Pulmonary artery endothelial cell (primary cell): Measurements from ENCODE around the gene GTF2F2. TPM values are rescaled to one million over a fixed set of nuclear protein-coding genes. Genes with fewer than 3 reads are reported as not detected.
A peak's percentile ranks its signal among the peaks of the same experiment; 100 is the strongest.

ENCODE experiments used
- DNase-seq: peaks from one replicate; pipeline ENCODE4 v3.0.0-alpha.2; 2011; ENCODE audit warnings: low read depth, low spot score
- total RNA-seq: library from RNA; depleted of rRNA; stranded (reverse); fragments of >200 nt; gene quantifications from 2 replicates; pipeline ENCODE4 v1.2.3, GENCODE V29; 2014

The GTF2F2 gene, protein sequence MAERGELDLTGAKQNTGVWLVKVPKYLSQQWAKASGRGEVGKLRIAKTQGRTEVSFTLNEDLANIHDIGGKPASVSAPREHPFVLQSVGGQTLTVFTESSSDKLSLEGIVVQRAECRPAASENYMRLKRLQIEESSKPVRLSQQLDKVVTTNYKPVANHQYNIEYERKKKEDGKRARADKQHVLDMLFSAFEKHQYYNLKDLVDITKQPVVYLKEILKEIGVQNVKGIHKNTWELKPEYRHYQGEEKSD
- total RNA-seq = 23.6 and 25.4 TPM in 2 replicates

GRCh38 chr13:45119991-45120864, at the start of gene GTF2F2:
TSS of gene GTF2F2 (plus strand) at chr13:45120510. CDS start at chr13:45120656, 146 bp downstream.
- DNase-seq = peak; percentile 54

GRCh38 chr13:45073809-45074208, 46.5 kb upstream of the GTF2F2 start:
- no peak for DNase-seq

DNA sequence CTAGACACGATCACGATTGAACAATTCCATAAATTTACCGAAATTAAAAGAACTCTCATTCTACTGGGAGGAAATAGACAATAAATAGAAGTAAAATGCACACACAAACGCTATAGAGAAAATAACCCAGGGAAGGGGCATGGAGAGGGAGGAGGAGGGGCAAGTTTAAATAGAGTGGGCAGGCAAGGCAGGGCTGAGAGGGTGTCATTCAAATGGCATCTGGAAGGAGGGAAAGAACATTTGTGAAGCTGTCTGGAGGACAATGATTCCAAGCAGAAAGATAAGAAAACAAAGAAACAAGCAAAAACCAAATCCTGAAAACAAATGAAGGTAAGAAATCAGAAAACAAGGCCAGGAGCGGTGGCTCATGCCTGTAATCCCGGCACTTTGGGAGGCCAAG, 45.6 kb upstream of the GTF2F2 start:
- no peak for DNase-seq

DNA sequence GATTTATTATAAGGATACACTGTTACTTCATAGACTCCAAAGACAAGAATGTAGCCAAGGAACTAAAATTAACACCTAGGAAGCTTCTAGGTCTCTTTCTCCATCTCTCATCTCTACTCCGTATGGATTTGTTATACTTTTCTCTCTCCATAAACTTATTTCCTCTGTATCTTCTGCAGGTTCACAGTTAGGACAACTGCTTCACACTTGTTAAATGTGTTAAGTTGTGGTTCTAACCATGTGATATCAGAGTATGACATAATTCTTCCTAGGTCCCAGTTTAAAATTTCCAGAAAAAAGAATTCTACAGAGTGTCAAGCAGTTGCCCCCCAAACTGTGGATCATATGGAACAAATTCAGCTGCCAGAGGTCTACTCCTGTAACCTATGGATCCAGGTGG, 42.3 kb upstream of the GTF2F2 start:
- DNase-seq = no peak

- DNase-seq = no peak
These were observed 37.3 kb upstream of the GTF2F2 start for GRCh38 chr13:45082964-45083363.

GRCh38 chr13:45084515-45084914, 35.8 kb upstream of the GTF2F2 start:
- no peak for DNase-seq

GRCh38 chr13:45086484-45086883, 33.8 kb upstream of the GTF2F2 start:
- no peak for DNase-seq

GRCh38 chr13:45092663-45093062, 27.6 kb upstream of the GTF2F2 start:
- DNase-seq = no peak

DNA sequence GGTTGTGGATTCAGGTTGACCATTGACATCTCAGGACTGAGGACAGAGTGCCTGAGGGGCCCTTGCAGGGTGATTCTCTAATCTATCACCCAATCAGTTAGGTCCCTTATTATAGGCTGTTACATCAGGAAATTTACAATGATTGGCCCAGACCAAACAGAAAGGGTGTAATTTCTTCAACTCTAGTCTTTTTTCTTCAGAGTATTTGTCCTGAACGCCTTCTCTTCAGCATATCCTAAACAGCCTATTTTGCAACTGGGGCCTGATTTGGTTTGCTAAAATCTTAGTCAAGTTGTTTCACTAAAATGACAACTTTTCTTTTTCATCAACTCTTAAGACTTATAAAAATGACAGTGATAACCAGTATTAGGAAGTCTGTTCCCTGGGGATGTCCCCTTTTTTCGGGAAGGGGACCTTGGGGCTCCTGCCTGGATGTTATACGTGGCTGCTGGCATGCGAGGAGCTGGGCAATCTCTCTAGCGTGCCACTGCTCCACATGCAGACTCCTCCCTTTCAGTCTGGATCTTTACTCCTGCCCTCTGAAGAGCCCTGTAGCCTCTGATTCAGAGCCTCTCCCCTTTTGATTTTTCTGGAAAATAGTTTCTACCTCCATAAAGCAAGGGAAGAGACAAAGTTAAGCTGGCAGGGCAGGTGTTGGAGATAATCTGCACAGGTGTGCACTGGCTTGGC, 19.6 kb upstream of the GTF2F2 start:
- DNase-seq = no peak

- no peak for DNase-seq
These were observed 18.8 kb upstream of the GTF2F2 start for GRCh38 chr13:45101327-45102018.

GRCh38 chr13:45102136-45102507, 18.2 kb upstream of the GTF2F2 start:
- DNase-seq = no peak

DNA sequence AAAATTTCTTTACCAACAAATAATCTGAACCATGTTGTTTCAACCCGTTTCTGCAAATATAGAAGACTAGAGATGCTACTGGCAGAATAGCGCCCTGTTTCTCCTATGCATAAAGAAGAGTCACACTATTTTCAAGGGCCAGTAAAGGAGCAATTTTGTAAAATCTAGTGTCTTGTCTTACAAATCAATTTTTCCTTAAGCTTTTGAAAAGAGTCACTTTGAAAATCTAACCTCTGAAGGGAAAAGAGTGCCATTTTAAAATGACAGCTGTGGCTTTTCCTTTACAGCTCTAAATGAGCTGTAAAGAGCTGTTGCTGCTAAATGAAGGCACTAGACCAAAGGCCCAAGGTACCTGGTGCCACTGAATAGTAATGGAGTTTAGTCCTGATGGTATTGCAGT, 16.9 kb upstream of the GTF2F2 start:
- DNase-seq = no peak

DNA sequence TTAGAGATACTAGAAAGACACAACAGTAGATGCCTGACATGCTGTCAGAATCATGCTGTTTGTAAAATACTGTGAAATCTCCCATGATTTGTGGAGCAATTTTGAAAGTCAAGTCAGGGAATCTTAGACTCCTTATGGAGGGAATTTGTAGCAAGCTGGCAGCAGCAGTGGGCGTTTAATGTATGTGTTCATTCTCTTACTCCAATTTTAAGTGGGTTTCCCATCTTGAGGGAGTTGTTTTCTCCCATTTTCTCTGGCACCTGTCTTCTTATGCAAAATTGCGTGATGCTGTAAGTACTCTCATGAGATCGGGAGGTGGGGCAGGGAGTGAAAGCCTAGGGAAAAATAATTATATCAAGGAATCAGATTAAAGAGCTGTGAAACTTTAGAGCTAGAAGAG, 16.0 kb upstream of the GTF2F2 start:
- no peak for DNase-seq

- DNase-seq = no peak
These were observed 14.4 kb upstream of the GTF2F2 start for GRCh38 chr13:45105895-45106294.

GRCh38 chr13:45107539-45107938, 12.8 kb upstream of the GTF2F2 start:
- DNase-seq = no peak

GRCh38 chr13:45108716-45109101, 11.6 kb upstream of the GTF2F2 start:
- no peak for DNase-seq

DNA sequence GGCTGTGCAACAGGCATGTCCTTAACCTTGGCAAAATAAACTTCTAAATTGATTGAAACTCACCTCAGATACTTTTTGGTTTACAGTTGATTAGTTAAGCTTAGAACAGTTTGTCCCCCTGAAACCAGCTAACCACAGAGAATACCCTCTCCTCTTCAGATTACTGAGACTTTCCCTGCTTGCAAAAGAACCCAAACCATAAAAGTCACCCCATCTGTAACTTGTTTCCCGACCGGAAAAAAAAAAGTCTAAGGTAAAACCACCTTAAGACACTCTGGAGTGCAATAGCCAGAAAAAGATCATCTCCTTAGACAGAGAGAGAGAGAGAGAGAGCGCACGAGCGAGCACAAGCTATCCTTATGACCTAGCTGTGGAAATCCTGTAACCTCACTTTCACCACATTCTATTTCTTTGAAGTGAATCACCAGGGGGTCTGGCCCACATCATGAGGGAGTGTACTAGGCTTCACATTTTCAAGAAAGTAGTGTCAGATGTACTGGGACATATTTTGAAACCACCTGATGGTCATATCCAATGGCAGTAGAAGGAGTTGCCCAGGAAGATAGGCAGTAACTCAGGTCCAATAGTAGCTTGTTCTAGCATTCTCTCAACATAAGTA, 11.1 kb upstream of the GTF2F2 start:
- DNase-seq = no peak

DNA sequence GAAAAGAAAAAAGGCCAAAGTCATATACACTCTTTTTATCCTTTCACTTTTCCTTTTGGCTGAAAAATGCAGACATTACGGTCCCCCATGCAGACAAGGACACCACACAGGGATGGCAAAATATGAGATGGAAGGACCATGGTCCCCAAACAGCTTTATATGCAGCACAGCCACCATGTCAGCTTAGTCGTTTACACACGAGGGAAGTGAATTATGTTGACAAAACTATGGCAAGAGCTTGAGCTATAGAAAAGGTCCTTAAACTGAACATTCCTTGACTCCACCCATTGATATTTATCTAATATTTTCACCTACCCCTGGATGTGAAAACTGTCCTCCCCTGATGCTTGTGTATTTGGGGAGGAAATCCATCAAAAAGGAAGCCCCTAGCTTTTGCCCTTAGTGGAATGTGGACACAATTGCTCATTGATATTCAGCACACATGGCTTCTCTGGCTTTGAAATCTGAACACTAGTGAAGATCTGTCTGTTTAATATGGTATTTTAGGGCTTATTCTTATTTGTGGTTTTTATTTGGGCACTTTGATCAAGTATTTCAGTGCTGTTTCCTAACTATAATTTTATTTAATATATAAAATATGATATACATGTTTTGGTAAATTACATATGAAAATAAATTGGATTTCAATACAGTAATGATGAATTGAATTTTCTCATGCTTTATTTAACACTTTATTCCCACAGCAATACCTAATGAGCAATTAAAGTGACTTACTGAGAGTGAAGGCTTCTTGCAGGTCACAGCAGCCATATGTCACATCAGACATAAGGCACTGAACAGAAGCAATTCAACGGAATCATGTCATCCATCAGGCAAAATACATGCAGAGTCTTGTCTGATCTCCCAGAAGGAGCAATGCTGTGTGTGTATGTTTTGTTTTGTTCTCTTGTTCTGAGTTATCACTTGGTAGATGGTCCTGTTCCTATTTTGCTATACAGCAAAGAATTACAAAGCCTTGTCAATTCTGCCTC, 6.8 kb upstream of the GTF2F2 start:
- no peak for DNase-seq

GRCh38 chr13:45119469-45119990, 780 bp upstream of the GTF2F2 start:
- DNase-seq = no peak
